GM13976 (cell line): ENCODE data around the gene ZFP57.

ENCODE experiments used
- DNase-seq: peaks from one replicate; pipeline ENCODE4 v3.0.0; 2012; ENCODE audit warnings: low spot score
- in situ Hi-C: fragments of 300-500 bp; cut with MboI; formaldehyde crosslinking; loops from one replicate; pipeline ENCODE4 v1.12.0; 2022; ENCODE audit warnings: low sequenced_read_pairs, mixed read lengths, inconsistent platforms; ENCODE audit not compliant: unreplicated experiment
- TF ChIP-seq, protein P1 (sequence below): IDR thresholded peaks from 2 replicates; pipeline ENCODE4 v1.5.1; 2012; ENCODE audit warnings: borderline replicate concordance, mild to moderate bottlenecking; ENCODE audit not compliant: insufficient read depth; ENCODE audit errors: extremely low read depth, missing control alignments, control extremely low read depth

The ZFP57 gene

DNA sequence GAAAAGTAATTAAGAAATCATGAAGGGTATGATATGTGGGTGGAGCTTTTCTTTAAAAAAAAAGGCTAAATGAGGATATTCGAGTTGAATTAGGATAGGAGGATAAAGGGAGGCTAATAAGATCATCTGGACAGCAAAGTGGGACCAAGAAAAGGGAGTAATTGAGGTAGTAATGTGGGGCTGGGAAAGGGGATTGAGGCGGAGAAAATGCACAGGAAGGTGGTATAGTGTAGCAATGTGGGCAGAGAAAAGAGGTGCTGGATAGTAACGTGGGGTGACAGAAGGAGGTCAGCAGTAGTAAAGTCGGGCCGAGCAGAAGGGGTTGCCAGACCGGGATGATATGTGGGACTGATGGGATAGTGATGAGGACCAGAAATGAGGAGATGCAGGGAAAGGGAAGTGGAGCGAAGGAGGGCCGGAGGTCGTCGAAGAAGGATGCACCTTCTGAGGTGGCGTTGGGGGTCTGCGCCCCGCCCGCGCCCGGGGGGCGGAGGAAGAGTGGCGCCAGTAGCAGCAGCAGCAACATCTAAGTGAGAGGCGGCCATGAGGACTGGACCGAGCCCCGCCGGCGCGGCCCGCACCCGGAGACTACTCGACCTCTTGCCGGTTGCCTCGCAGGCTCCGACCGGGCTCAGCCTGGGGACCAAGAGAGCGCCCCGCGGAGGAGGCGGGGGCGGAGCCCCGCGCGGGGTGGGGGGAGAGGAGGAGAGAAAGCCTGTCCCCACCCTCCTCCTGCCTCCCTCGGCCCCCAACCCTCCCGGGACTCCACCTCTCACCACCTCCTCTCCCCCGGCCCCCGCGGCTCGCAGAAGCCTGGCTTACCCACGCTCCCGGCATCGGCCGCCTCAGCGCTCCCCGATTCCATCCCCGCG, 48.9 kb downstream of the ZFP57 start:
- TF ChIP-seq, protein P1, sequence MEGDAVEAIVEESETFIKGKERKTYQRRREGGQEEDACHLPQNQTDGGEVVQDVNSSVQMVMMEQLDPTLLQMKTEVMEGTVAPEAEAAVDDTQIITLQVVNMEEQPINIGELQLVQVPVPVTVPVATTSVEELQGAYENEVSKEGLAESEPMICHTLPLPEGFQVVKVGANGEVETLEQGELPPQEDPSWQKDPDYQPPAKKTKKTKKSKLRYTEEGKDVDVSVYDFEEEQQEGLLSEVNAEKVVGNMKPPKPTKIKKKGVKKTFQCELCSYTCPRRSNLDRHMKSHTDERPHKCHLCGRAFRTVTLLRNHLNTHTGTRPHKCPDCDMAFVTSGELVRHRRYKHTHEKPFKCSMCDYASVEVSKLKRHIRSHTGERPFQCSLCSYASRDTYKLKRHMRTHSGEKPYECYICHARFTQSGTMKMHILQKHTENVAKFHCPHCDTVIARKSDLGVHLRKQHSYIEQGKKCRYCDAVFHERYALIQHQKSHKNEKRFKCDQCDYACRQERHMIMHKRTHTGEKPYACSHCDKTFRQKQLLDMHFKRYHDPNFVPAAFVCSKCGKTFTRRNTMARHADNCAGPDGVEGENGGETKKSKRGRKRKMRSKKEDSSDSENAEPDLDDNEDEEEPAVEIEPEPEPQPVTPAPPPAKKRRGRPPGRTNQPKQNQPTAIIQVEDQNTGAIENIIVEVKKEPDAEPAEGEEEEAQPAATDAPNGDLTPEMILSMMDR = no peak
- DNase-seq = peak; percentile 70
- in situ Hi-C loops = no loop called here

DNA sequence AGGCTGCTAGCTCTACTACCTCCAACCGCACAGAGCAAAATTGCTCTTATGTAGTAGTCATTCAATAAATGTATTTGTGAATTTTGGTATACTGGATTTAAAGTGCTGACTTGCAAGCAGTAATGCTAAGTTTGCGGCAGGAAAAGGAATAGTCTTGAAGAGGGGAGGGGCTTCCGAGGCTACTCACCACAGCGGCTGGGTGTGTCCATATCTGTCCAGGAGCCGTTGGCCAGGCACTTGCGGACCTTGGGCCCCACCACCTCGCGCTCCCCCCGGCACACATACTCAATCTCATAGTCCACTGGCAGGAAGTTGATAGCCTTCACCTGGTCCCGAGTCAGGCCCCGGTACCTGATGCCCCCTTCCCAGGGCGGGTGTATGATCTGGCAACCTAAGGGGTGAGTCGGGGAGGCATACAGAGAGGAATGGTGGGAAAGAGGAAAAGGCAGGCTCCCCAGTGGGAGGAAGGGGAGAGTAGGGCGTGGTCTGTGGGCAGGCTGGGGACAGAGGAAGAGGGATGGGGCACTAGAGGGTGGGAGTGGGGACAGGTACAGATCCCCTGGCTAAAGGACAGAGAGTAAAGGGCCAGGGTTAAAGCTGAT, 49.6 kb downstream of the ZFP57 start:
- TF ChIP-seq, protein P1 = no peak
- no peak for DNase-seq
- in situ Hi-C loops = no loop called here

DNA sequence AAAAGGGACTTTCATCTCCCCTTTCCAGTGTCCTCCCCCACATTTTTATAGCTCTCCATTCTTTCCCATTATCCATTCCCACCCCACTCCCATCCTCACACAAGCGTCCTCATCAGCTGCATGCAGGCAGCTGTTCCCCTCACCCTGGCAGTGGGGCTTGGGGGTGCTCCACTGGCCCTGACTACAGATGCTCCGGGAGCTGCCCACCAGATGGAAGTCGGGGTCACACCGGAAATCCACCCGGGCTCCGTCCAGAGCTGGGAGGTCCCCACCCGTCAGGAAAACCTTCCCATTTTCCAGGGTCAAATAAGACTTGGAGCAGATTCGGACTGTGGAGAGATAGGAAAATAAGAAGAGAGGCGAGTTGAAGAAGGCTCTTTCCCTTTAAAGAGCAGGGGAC, 50.6 kb downstream of the ZFP57 start:
- in situ Hi-C loops = no loop called here
- no peak for DNase-seq
- TF ChIP-seq, protein P1 = no peak

DNA sequence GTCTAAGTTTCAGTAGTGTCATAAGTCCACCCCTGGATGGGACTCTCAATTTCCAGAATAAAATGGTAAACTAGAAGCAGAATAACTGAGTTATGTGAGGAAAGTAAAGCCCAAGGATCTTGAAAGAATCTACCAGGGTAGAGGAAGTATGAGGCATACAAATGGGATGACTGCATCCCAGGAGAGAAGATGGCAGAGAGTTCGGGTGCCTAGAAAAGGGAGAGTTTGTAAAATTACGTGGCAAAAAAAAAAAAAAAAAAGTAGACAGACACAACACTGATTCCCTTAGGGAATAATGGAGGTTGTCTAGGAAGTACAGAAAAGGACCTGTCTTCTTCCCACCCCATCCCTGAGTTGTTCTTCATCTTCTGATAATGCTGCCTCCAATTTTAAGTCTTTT, 51.4 kb downstream of the ZFP57 start:
- TF ChIP-seq, protein P1 = no peak
- DNase-seq = no peak
- in situ Hi-C loops = no loop called here

DNA sequence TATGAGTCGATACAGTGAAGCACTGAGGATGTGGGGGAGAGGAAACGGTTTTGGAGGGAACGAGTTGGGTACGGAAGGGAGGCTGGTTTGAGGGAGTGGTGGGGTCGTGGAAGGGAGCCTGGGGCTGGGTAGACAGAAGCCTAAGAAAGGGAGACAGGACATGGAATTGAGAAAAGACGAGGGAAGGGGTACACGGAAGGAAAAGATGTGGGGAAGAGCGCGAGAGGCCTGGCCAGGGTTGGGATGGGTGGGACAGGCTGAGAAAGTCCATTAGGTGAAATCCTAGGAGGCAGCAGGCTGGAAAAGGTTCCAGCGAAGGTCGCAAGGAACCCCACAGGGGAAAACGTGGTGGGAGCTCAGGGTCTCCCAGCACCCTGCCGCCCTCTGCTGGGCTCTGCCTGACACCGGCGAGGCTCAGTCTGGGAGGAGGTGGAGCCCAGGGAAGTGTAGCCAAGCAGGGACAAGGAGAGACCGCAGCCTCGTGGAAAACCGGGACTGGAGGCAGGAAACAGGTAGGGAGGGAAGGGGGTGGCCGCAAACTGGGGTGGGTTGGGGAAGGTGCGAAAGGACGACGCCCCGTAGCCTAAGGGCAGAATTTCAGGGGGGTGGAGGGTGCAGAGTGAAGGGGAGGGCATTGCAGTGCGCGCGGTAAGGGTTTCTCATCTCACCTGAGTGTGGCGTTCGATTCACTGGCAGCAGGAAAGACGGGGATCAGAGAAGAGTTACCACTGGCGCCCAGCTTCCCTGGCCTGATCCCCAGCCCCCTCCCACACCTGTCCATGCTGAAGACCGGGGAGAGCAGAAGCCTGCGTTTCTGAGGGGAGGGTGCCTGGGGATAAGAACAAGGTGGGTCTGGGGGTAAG, 52.3 kb downstream of the ZFP57 start:
- TF ChIP-seq, protein P1 = peak; percentile 82
- peak; percentile 84 for DNase-seq
- in situ Hi-C loops = no loop called here

DNA sequence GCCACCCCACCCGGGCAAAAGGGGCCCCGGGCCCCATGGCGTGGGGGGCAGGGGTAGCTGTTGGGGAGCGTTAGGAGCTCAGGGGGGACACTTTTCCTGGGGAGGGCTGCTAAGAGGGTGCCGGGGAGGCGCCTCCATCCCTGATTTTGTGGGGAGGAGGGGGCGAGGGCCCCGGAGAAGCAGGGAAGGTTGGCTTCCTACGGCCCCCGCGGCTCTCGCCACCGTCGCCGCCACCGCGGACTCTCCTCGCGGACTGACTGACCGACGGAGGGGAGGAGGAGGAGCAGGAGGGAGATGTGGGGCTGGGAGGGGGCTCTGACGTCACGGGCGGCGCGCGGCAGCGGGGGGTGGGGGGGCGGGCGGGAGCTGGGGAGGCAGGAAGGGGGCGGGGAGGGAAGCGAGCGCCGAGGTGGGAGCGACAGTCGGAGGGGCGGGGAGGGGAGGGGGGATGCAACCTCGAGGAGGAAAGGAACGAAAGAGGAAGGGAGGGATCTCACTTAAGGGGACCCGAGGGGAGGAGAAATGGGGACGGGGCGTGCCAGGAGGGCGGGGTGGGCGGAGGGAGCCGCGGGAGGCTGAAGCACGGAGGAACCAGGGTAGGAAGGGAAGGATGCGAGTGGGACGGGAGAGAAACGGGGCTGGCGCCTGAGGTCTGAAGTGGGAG, 53.1 kb downstream of the ZFP57 start:
- in situ Hi-C loops = no loop called here
- peak; percentile 80 for DNase-seq
- TF ChIP-seq, protein P1 = no peak
